AG04449 (cell line): ENCODE results near the gene PDE8B.

Experiments used
- CTCF ChIA-PET: fragments of 350-600 bp; formaldehyde crosslinking; extraction: SDS; loops from one replicate; lab custom pipeline; 2021; ENCODE audit warnings: antibody characterized with exemption; lab: Yijun Ruan, JAX
- POLR2A ChIA-PET: fragments of 400-600, 350-600 bp; formaldehyde crosslinking; extraction: SDS; loops from one replicate; lab custom pipeline; 2020; ENCODE audit warnings: antibody characterized with exemption, inconsistent platforms; lab: Yijun Ruan, JAX
- DNase-seq: peaks from one replicate; pipeline ENCODE4 v3.0.0-alpha.2; 2010; ENCODE audit warnings: low read depth, low spot score
- H3K4me3 ChIP-seq: 2 replicates; pipeline ENCODE4 v1.5.1; 2011; ENCODE audit warnings: low read depth, mild to moderate bottlenecking, control low read depth, low read length
- CTCF ChIP-seq: IDR thresholded peaks from one replicate; pipeline ENCODE4 v1.5.1; 2011; ENCODE audit warnings: mild to moderate bottlenecking, moderate library complexity, low read length, control low read depth, inconsistent platforms; ENCODE audit not compliant: insufficient read depth; ENCODE audit errors: missing control alignments

PDE8B gene

DNA sequence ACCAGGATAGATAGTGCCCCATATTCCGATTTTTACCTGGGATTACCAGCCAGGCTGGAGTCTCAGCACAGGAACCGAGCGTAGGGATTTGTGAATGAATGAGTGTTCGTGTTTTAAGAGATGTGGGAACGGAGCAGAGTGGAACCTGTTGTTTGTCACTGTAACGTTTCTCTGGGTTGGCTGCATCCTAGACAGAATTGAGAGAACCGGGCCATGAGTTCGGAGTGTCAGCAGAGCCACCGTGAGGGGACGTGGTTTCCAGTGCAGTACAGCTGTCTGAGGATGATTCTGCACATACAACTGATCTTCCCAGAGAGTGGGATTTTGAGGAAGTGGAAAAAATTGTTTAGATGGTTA, 1.2 kb downstream of the PDE8B start:
- ChIA-PET CTCF (no interaction called here), POLR2A (no interaction called here)
- no peak overlapping the region for H3K4me3 ChIP-seq
- TF ChIP-seq CTCF, result no peak
- no peak for DNase-seq

DNA sequence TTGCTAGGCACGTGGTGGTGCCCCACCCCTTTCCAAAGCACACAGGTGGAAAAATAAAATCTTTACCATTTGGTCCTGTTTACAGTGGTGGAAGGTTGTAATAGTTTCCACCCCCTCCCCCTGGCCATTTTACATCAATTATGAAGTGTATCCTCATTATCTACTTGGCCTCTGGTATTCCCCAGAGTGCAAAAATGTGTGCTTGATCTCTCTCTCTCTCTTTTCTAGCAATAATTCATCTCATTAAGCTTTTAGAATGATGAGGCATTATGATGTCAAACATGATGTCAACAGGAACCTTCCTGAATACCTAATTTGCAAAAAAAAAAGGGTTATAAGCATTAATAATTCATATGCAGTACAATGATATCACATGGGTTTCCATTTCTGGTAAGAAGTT, 3.1 kb downstream of the PDE8B start:
- TF ChIP-seq CTCF, result no peak
- DNase-seq, result no peak
- POLR2A ChIA-PET, result no interaction called here
- no peak overlapping the region for H3K4me3 ChIP-seq
- CTCF ChIA-PET, result interaction anchor here (1.9 kb wide), 1 partner anchor 10 kb away, joined by 4 read pairs; no protein-coding TSS in a partner anchor

DNA sequence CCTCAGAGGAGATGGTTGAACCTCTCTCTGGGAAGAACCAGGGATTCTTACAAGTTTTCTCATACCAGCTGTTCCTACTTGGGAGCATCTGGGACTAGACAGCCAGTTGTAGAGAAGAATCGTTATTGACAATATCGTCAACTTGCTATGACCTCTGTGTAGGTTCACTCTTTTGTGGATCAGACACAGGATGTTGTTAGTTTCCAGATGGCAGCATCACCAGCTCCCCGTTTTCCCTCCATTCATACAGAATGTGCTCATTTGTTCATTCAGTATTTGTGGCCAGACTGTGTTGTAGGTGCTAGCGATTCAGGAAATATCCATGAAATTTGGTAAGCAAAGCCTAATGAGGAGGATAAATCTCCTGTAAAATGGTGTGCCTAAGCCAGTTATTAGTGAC, 3.7 kb downstream of the PDE8B start:
- TF ChIP-seq CTCF, result no peak
- DNase-seq, result no peak
- CTCF ChIA-PET, result interaction anchor here (1.9 kb wide), 1 partner anchor 9 kb away, joined by 4 read pairs; no protein-coding TSS in a partner anchor
- POLR2A ChIA-PET, result no interaction called here
- no peak overlapping the region for H3K4me3 ChIP-seq

- no peak for DNase-seq
- ChIA-PET CTCF (no interaction called here), POLR2A (no interaction called here)
- no peak for TF ChIP-seq CTCF
- no peak overlapping the region for H3K4me3 ChIP-seq
Observed at GRCh38 chr5:77218263-77218662, 7.8 kb downstream of the PDE8B start.

- no peak overlapping the region for H3K4me3 ChIP-seq
- ChIA-PET CTCF (interaction anchor here (1.1 to 1.6 kb wide), 2 partner anchors 10 to 77 kb away, joined by 3 to 4 read pairs; no protein-coding TSS in a partner anchor), POLR2A (no interaction called here)
- no peak for DNase-seq
- no peak for TF ChIP-seq CTCF
Observed at GRCh38 chr5:77221115-77221514, 10.6 kb downstream of the PDE8B start.

GRCh38 chr5:77222722-77223121, 12.2 kb downstream of the PDE8B start:
- no peak for DNase-seq
- CTCF ChIA-PET, result interaction anchor here (1.1 to 1.2 kb wide), 2 partner anchors 9 to 16 kb away, joined by 3 to 4 read pairs; no protein-coding TSS in a partner anchor
- no peak overlapping the region for H3K4me3 ChIP-seq
- POLR2A ChIA-PET, result no interaction called here
- TF ChIP-seq CTCF, result no peak
